CD4-positive, alpha-beta T cell treated with Interleukin-1 beta for 1 hour (primary cell): ENCODE measurements around the gene JAK3.

Experiments used
- DNase-seq, 2 donors: peaks; one replicate each; pipeline ENCODE4 v3.0.0-alpha.2; 2020 to 2022

Gene JAK3

DNA sequence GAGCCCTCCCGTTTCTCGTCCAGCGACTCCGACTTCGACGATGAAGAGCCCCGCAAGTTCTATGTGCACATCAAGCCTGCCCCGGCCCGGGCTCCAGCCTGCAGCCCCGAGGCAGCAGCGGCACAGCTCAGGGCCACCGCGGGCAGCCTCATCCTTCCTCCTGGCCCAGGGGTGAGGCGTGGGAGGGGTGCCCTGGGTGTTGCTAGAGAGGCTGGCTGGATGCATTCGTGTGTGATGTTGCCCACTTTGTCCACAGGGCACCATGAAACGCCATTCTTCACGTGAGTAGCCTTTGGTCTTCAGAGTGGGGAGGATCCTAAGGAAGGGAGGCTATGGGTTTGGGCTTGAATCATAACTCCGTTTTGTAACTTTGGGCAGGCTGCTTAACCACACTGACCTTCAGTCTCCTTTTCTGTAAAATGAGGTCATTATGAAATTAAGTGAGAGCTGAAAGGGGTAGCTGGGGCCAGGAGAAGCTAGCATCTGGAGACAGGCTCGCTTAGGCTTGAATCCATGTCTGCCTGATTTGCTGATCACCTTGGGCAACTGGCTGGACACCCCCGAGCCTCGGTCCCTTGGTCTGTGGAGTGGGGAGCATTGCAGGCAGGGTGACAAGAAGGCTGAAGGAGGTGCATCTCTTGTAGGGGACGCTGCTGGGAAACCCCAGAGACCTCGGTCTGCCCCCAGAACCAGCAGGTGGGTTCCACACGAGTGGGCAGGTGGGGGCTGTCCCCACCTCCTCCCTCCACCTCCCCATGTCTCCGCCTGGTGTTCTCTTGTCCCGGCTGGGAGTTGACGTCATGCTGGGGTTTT lies 71.6 kb downstream of the JAK3 start:
- peak in 1 of 2 donors; percentile 86 for DNase-seq

DNA sequence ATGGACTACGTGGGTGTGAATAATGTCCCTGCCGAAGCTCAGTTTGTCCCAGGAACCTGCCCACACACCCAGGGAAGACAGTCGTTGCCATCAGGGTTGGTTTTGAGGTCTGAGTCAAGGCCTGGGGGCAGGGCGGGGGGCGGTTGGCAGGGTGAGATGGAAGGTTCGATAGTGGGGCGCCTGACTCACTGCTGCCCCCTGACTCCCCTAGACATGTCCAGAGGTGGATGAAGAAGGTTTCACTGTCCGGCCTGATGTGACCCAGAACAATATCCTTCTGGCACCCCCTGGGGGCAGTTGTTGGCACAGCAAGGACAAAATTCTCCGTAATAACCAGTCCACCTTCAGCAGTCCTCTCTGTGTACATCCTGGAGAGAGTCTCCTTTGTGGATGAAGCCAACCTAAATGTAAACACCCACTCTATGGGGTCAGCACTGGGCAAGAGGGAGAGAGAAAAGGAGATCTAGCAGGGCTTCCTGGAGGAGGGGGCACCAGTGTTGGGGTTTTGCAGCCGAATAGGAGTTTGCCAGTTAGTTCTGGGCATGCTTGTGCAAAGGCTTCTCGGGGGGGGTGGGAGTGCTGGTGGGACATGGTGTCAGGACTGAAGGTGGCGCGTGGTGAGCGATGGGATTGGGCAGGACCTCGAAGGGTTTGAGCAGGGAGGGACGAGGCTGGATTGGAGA lies 72.4 kb downstream of the JAK3 start:
- DNase-seq = peak; percentile 30 to 48
